Neural progenitor cell (in vitro differentiated cells): ENCODE results near the gene TSPAN18. TPM values are rescaled to one million over a fixed set of nuclear protein-coding genes. Genes with fewer than 3 reads are reported as not detected.

Source experiments
- DNase-seq: peaks from one replicate; pipeline ENCODE4 v3.0.0-alpha.2; 2016; ENCODE audit warnings: low spot score
- H2AFZ ChIP-seq: fragments of 200-600 bp; sonication (generic); replicated peaks from 2 replicates; pipeline ENCODE4 v1.6.1; 2016; ENCODE audit warnings: antibody characterized with exemption
- H3F3A ChIP-seq: fragments of 200-600 bp; sonication (generic); 2 replicates; pipeline ENCODE4 v1.6.1; 2016; ENCODE audit warnings: antibody characterized with exemption, low read depth
- H3K27ac ChIP-seq: fragments of 200-600 bp; sonication (generic); 2 replicates; pipeline ENCODE4 v1.5.1; 2016; ENCODE audit warnings: mild to moderate bottlenecking
- H3K27me3 ChIP-seq: fragments of 200-600 bp; sonication (generic); 2 replicates; pipeline ENCODE4 v1.6.1; 2016; ENCODE audit warnings: mild to moderate bottlenecking, moderate library complexity
- H3K36me3 ChIP-seq: fragments of 200-600 bp; sonication (generic); 2 replicates; pipeline ENCODE4 v1.5.1; 2016
- H3K4me1 ChIP-seq: fragments of 200-600 bp; sonication (generic); 2 replicates; pipeline ENCODE4 v1.6.1; 2016; ENCODE audit warnings: mixed run types
- H3K4me2 ChIP-seq: fragments of 200-600 bp; sonication (generic); 2 replicates; pipeline ENCODE4 v1.6.1; 2016
- H3K4me3 ChIP-seq: fragments of 200-600 bp; sonication (generic); 2 replicates; pipeline ENCODE4 v1.5.1; 2016
- H3K79me2 ChIP-seq: fragments of 200-600 bp; sonication (generic); 2 replicates; pipeline ENCODE4 v1.6.1; 2016; ENCODE audit warnings: low read depth
- H3K9ac ChIP-seq: fragments of 200-600 bp; sonication (generic); 2 replicates; pipeline ENCODE4 v1.6.1; 2016
- H3K9me3 ChIP-seq: fragments of 200-600 bp; sonication (generic); 2 replicates; pipeline ENCODE4 v1.5.1; 2016; ENCODE audit warnings: low read depth
- H4K20me1 ChIP-seq: fragments of 200-600 bp; sonication (generic); 2 replicates; pipeline ENCODE4 v1.6.1; 2016; ENCODE audit warnings: low read depth
- H3K27ac Mint-ChIP-seq: 3 replicates; pipeline ENCODE4 v1.8.0; 2021; ENCODE audit warnings: mixed read lengths
- H3K27me3 Mint-ChIP-seq: 2 replicates; pipeline ENCODE4 v1.8.0; 2022; ENCODE audit warnings: low read depth, mild to moderate bottlenecking, inconsistent platforms, moderate library complexity, mixed read lengths; ENCODE audit not compliant: insufficient read depth
- H3K36me3 Mint-ChIP-seq: 3 replicates; pipeline ENCODE4 v1.8.0; 2021; ENCODE audit warnings: mixed read lengths
- H3K4me1 Mint-ChIP-seq: 3 replicates; pipeline ENCODE4 v1.8.0; 2021; ENCODE audit warnings: mixed read lengths
- H3K4me3 Mint-ChIP-seq: 3 replicates; pipeline ENCODE4 v1.8.0; 2021; ENCODE audit warnings: mild to moderate bottlenecking, moderate library complexity, mixed read lengths
- H3K9me3 Mint-ChIP-seq: 3 replicates; pipeline ENCODE4 v1.8.0; 2020; ENCODE audit warnings: mixed read lengths
- EZH2 ChIP-seq: fragments of 200-600 bp; sonication (generic); IDR thresholded peaks from 2 replicates; pipeline ENCODE4 v1.6.1; 2017; ENCODE audit warnings: antibody characterized with exemption, mild to moderate bottlenecking, moderate library complexity
- EZH2phosphoT487 ChIP-seq: fragments of 200-600 bp; sonication (generic); IDR thresholded peaks from 2 replicates; pipeline ENCODE4 v1.6.1; 2017; ENCODE audit warnings: antibody characterized with exemption
- total RNA-seq: library from RNA; depleted of rRNA; stranded (reverse); fragments of >200 nt; gene quantifications from 2 replicates; pipeline ENCODE4 v1.2.3, GENCODE V29; 2015; ENCODE audit warnings: low replicate concordance
- TF ChIP-seq, protein P1 (sequence below): fragments of 200-600 bp; sonication (generic); IDR thresholded peaks from 2 replicates; pipeline ENCODE4 v1.5.1; 2017; ENCODE audit warnings: antibody characterized with exemption, mild to moderate bottlenecking

Gene TSPAN18
- total RNA-seq, 1 donor from 2014 or later, result 16.5 TPM

DNA sequence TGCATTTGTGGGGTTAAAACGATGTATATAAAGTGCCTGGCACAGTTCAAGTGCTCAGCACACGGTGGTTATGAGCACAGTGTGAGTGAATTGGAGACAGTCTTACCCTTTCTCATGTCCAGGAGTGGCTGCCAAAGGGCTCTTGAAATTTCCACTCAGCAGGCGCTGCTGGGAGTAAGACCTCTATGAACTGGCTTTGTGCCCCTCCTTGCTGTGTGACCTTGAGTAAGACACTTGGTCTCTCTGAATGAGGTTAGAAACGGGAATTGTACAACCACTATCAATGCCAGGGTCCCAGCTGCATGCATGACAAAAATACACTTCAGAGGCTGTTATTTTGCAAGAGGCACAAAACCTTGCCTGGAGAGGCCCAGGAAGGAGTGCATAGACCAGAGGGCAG, 86.6 kb downstream of the TSPAN18 start:
- H4K20me1 ChIP-seq, result peaks cover 43% of the 10 kb centered on the region
- peak overlapping the region; percentile 13 for H3K4me3 Mint-ChIP-seq
- no peaks in the 10 kb centered on the region for H3K9me3 Mint-ChIP-seq
- peaks cover 15% of the 10 kb centered on the region for H3K36me3 Mint-ChIP-seq
- peak overlapping the region; percentile 61 for H3K4me2 ChIP-seq
- no peak for DNase-seq
- no peak for TF ChIP-seq EZH2
- no peak for TF ChIP-seq EZH2phosphoT487
- TF ChIP-seq, protein P1, sequence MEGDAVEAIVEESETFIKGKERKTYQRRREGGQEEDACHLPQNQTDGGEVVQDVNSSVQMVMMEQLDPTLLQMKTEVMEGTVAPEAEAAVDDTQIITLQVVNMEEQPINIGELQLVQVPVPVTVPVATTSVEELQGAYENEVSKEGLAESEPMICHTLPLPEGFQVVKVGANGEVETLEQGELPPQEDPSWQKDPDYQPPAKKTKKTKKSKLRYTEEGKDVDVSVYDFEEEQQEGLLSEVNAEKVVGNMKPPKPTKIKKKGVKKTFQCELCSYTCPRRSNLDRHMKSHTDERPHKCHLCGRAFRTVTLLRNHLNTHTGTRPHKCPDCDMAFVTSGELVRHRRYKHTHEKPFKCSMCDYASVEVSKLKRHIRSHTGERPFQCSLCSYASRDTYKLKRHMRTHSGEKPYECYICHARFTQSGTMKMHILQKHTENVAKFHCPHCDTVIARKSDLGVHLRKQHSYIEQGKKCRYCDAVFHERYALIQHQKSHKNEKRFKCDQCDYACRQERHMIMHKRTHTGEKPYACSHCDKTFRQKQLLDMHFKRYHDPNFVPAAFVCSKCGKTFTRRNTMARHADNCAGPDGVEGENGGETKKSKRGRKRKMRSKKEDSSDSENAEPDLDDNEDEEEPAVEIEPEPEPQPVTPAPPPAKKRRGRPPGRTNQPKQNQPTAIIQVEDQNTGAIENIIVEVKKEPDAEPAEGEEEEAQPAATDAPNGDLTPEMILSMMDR, result no peak
- H2AFZ ChIP-seq, result no peak overlapping the region
- peaks cover 5% of the 10 kb centered on the region for H3K27me3 Mint-ChIP-seq
- H3K36me3 ChIP-seq, result no peaks in the 10 kb centered on the region
- no peak overlapping the region for H3K4me3 ChIP-seq
- H3K27ac Mint-ChIP-seq, result peak overlapping the region; percentile 86
- H3K9ac ChIP-seq, result no peak overlapping the region
- H3K27ac ChIP-seq, result no peak overlapping the region
- no peaks in the 10 kb centered on the region for H3K79me2 ChIP-seq
- peaks cover 52% of the 10 kb centered on the region for H3K4me1 Mint-ChIP-seq
- no peaks in the 10 kb centered on the region for H3K9me3 ChIP-seq
- no peaks in the 10 kb centered on the region for H3F3A ChIP-seq
- peaks cover 19% of the 10 kb centered on the region for H3K4me1 ChIP-seq
- no peaks in the 10 kb centered on the region for H3K27me3 ChIP-seq

DNA sequence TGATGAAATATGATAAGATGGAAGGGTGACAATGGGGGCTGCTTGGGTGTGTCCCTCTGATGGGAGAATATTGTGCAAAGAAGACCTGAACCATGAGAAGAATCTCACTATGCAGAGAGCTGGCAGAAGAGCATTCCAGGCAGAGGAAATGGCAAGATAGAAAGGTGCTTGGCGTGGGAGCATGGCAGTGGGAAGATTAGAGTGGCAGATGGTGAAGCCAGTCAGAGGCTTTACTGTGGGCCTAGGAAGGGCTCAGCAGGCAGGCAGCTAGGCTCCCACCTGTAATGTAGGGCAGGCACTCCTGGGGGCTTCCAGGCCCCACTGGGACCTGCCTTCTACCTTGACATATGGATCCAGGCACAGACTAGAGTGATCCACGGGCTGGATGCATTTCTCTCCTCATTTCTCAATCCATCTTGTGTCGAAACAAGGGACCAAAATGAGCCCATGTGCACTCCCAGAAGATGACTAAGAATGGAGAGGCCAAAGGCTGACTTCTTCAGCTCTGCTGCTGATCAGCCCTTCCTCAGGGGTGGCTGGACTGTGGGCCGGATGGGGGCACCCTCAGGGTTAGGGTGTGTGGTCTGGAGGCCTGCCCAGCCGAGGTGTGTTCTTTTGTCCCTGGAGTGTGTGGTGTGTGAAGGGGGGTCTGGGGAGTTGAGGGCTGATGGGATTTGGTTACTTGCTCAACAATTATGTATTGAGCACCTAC, 88.3 kb downstream of the TSPAN18 start:
- H3K36me3 ChIP-seq, result no peaks in the 10 kb centered on the region
- H3K79me2 ChIP-seq, result no peaks in the 10 kb centered on the region
- H3F3A ChIP-seq, result no peaks in the 10 kb centered on the region
- peaks cover 52% of the 10 kb centered on the region for H4K20me1 ChIP-seq
- H3K4me1 ChIP-seq, result peaks cover 19% of the 10 kb centered on the region
- H3K4me3 Mint-ChIP-seq, result no peak overlapping the region
- H3K9me3 ChIP-seq, result no peaks in the 10 kb centered on the region
- no peak overlapping the region for H3K27ac ChIP-seq
- H3K9me3 Mint-ChIP-seq, result no peaks in the 10 kb centered on the region
- H3K36me3 Mint-ChIP-seq, result peaks cover 19% of the 10 kb centered on the region
- no peak overlapping the region for H3K4me2 ChIP-seq
- no peak for DNase-seq
- H3K4me3 ChIP-seq, result no peak overlapping the region
- no peak for TF ChIP-seq EZH2phosphoT487
- TF ChIP-seq, protein P1, result no peak
- no peak for TF ChIP-seq EZH2
- H2AFZ ChIP-seq, result no peak overlapping the region
- peaks cover 52% of the 10 kb centered on the region for H3K4me1 Mint-ChIP-seq
- H3K27ac Mint-ChIP-seq, result peak overlapping the region; percentile 76
- peaks cover 5% of the 10 kb centered on the region for H3K27me3 Mint-ChIP-seq
- no peaks in the 10 kb centered on the region for H3K27me3 ChIP-seq
- H3K9ac ChIP-seq, result no peak overlapping the region

DNA sequence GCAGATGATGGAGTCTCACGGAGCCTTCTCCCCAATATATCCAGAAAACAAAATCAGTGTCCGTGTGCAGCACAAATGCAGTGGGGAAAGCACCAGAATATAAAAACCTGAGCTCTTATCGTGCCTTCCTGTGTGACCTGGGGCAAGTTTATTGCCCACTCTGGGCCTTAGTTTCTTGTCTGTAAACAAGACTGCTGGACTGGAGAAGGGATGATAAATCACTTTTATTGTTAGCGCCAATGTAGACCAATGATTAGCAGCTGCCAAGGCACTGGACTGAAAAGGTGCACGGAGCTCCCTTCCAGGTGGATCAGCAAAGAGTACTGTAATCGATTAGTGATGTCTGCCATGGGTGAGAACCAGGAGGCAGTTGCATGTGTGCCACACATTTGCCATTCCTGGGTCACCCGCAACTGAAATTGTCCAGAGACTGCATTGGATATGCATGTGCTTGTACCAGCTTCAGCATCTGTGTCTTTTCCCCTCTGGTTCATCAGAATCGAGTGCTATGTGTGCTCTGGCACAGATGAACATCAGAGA, 89.2 kb downstream of the TSPAN18 start:
- no peaks in the 10 kb centered on the region for H3K27me3 ChIP-seq
- Mint-ChIP-seq H3K27me3 (peaks cover 5% of the 10 kb centered on the region), H3K9me3 (no peaks in the 10 kb centered on the region), H3K4me3 (no peak overlapping the region), H3K4me1 (peaks cover 51% of the 10 kb centered on the region), H3K36me3 (peaks cover 25% of the 10 kb centered on the region), H3K27ac (no peak overlapping the region)
- peaks cover 59% of the 10 kb centered on the region for H4K20me1 ChIP-seq
- no peak for TF ChIP-seq EZH2phosphoT487
- TF ChIP-seq, protein P1, result no peak
- TF ChIP-seq EZH2, result no peak
- H3K36me3 ChIP-seq, result no peaks in the 10 kb centered on the region
- H3K79me2 ChIP-seq, result no peaks in the 10 kb centered on the region
- H3K27ac ChIP-seq, result no peak overlapping the region
- H3K4me1 ChIP-seq, result peaks cover 19% of the 10 kb centered on the region
- H3F3A ChIP-seq, result no peaks in the 10 kb centered on the region
- H3K4me3 ChIP-seq, result no peak overlapping the region
- no peak for DNase-seq
- H3K4me2 ChIP-seq, result no peak overlapping the region
- no peak overlapping the region for H3K9ac ChIP-seq
- no peak overlapping the region for H2AFZ ChIP-seq
- H3K9me3 ChIP-seq, result no peaks in the 10 kb centered on the region
